Peyer's patch (tissue), 4 donors: ENCODE measurements around the gene MEGF8.

Experiments used
- POLR2A ChIP-seq, 2 donors: fragments of 450-650 bp; IDR thresholded peaks; one replicate each; pipeline ENCODE4 v1.5.1; 2017; ENCODE audit warnings: antibody characterized with exemption in 2 of 2, mild to moderate bottlenecking in 2 of 2, moderate library complexity in 2 of 2
- TF ChIP-seq, protein P1 (sequence below), 6 experiments: fragments of 450-650 bp in 4 of 6; fragments of 200-600 bp in 2 of 6; sonication (generic) in 1 of 6; IDR thresholded peaks; one replicate each; pipeline ENCODE4 v1.5.1; 2017 to 2019; ENCODE audit warnings: antibody characterized with exemption in 6 of 6, mild to moderate bottlenecking in 3 of 6, moderate library complexity in 1 of 6

DNA sequence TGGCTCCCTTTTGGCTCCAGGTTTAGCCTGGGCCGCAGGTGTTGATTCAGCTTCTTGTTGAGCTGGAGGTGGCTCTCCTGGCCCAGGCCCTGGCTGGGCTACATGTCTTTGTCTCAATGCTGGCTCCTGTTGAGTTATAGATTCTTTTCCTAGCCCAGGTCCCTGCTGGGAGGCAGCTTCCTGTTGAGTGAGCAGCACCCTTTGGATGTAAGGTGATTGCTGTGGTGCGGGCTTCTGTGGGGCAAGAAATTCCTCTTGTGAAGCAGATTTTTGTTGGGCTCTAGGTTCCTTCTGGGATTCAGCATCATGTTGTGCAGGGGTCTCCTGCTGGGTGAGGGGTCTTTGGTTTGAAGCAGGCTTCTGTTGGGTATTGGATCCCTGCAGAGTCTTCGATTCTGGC lies 101.2 kb downstream of the MEGF8 start:
- TF ChIP-seq POLR2A (IDR thresholded peaks at IDR 0.05): no peak
- TF ChIP-seq, protein P1, sequence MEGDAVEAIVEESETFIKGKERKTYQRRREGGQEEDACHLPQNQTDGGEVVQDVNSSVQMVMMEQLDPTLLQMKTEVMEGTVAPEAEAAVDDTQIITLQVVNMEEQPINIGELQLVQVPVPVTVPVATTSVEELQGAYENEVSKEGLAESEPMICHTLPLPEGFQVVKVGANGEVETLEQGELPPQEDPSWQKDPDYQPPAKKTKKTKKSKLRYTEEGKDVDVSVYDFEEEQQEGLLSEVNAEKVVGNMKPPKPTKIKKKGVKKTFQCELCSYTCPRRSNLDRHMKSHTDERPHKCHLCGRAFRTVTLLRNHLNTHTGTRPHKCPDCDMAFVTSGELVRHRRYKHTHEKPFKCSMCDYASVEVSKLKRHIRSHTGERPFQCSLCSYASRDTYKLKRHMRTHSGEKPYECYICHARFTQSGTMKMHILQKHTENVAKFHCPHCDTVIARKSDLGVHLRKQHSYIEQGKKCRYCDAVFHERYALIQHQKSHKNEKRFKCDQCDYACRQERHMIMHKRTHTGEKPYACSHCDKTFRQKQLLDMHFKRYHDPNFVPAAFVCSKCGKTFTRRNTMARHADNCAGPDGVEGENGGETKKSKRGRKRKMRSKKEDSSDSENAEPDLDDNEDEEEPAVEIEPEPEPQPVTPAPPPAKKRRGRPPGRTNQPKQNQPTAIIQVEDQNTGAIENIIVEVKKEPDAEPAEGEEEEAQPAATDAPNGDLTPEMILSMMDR (IDR thresholded peaks at IDR 0.05): no peak
